ENCODE measurements around the gene TMPRSS11D.

GRCh38 chr4:67810011-67810410 lies 73.8 kb downstream of the TMPRSS11D start:
- TF ChIP-seq CTCF (IDR thresholded peaks at IDR 0.05; ENCODE audit: poor library complexity, severe bottlenecking) (no peak), POLR2AphosphoS5 (IDR thresholded peaks at IDR 0.05) (no peak), EP300 (conservative IDR thresholded peaks at IDR 0.05; ENCODE audit: poor library complexity, severe bottlenecking) (no peak), SMC3 (conservative IDR thresholded peaks at IDR 0.05; ENCODE audit: poor library complexity) (no peak), EZH2 (IDR thresholded peaks at IDR 0.05; ENCODE audit: borderline replicate concordance, insufficient read depth, low read length, poor library complexity, severe bottlenecking) (no peak), TAF1 (IDR thresholded peaks at IDR 0.05; ENCODE audit: low read depth) (no peak), RAD21 (conservative IDR thresholded peaks at IDR 0.05) (no peak)
- TF ChIP-seq, protein P1, sequence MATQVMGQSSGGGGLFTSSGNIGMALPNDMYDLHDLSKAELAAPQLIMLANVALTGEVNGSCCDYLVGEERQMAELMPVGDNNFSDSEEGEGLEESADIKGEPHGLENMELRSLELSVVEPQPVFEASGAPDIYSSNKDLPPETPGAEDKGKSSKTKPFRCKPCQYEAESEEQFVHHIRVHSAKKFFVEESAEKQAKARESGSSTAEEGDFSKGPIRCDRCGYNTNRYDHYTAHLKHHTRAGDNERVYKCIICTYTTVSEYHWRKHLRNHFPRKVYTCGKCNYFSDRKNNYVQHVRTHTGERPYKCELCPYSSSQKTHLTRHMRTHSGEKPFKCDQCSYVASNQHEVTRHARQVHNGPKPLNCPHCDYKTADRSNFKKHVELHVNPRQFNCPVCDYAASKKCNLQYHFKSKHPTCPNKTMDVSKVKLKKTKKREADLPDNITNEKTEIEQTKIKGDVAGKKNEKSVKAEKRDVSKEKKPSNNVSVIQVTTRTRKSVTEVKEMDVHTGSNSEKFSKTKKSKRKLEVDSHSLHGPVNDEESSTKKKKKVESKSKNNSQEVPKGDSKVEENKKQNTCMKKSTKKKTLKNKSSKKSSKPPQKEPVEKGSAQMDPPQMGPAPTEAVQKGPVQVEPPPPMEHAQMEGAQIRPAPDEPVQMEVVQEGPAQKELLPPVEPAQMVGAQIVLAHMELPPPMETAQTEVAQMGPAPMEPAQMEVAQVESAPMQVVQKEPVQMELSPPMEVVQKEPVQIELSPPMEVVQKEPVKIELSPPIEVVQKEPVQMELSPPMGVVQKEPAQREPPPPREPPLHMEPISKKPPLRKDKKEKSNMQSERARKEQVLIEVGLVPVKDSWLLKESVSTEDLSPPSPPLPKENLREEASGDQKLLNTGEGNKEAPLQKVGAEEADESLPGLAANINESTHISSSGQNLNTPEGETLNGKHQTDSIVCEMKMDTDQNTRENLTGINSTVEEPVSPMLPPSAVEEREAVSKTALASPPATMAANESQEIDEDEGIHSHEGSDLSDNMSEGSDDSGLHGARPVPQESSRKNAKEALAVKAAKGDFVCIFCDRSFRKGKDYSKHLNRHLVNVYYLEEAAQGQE (IDR thresholded peaks at IDR 0.05; ENCODE audit: borderline replicate concordance) = no peak
